PC-9 (cell line): Measurements from ENCODE around the gene SLC37A2. TPM values are rescaled to one million over a fixed set of nuclear protein-coding genes. Genes with fewer than 3 reads are reported as not detected.
A peak's percentile ranks its signal among the peaks of the same experiment; 100 is the strongest.

Experiments used
- BruUV-seq: library from RNA; stranded (reverse); fragments of 400-500 nt; replicated peaks from 2 replicates; lab custom pipeline; 2021; lab: Mats Ljungman, UMichigan
- CTCF ChIA-PET: fragments of 300-600 bp; sonication (Branson Sonifier 250); formaldehyde crosslinking; loops from one replicate; lab custom pipeline; 2022; ENCODE audit warnings: antibody characterized with exemption; lab: Charles Lee
- POLR2A ChIA-PET: fragments of 300-600 bp; sonication (Branson Sonifier 250); formaldehyde crosslinking; loops from one replicate; lab custom pipeline; 2022; ENCODE audit warnings: antibody characterized with exemption; ENCODE audit not compliant: unreplicated experiment; lab: Charles Lee
- DNase-seq, 2 experiments: peaks; one replicate each; pipeline versions ENCODE4 v3.0.0 to v3.0.0-alpha.2; 2015 to 2022; ENCODE audit warnings: mixed read lengths in 1 of 2
- H2AFZ ChIP-seq: fragments of 200-600 bp; sonication (generic); 2 replicates; pipeline ENCODE4 v1.8.1; 2017; ENCODE audit warnings: antibody characterized with exemption
- H3F3A ChIP-seq: fragments of 200-600 bp; sonication (generic); 2 replicates; pipeline ENCODE4 v1.8.1; 2017; ENCODE audit warnings: antibody characterized with exemption, mild to moderate bottlenecking, low read depth; ENCODE audit not compliant: insufficient read depth
- H3K27ac ChIP-seq: fragments of 200-600 bp; sonication (generic); 2 replicates; pipeline ENCODE4 v1.6.1; 2016; ENCODE audit warnings: mixed run types
- H3K27me3 ChIP-seq: fragments of 200-600 bp; sonication (generic); 2 replicates; pipeline ENCODE4 v1.6.1; 2016; ENCODE audit warnings: low read depth, mixed run types; ENCODE audit not compliant: insufficient read depth
- H3K36me3 ChIP-seq: fragments of 200-600 bp; sonication (generic); 2 replicates; pipeline ENCODE4 v1.6.1; 2016; ENCODE audit warnings: low read depth, mixed run types
- H3K4me1 ChIP-seq: fragments of 200-600 bp; sonication (generic); replicated peaks from 2 replicates; pipeline ENCODE4 v1.6.1; 2016; ENCODE audit warnings: mixed run types; ENCODE audit not compliant: insufficient read depth
- H3K4me2 ChIP-seq: fragments of 200-600 bp; sonication (generic); 2 replicates; pipeline ENCODE4 v1.6.1; 2017; ENCODE audit warnings: mixed run types
- H3K4me3 ChIP-seq: fragments of 200-600 bp; sonication (generic); 2 replicates; pipeline ENCODE4 v1.6.1; 2016; ENCODE audit warnings: mixed run types
- H3K79me2 ChIP-seq: fragments of 200-600 bp; sonication (generic); 2 replicates; pipeline ENCODE4 v1.6.1; 2017; ENCODE audit warnings: low read depth, mixed run types
- H3K9me2 ChIP-seq: fragments of 200-600 bp; sonication (generic); 2 replicates; pipeline ENCODE4 v1.8.1; 2017; ENCODE audit warnings: mild to moderate bottlenecking; ENCODE audit not compliant: insufficient read depth
- H3K9me3 ChIP-seq: fragments of 200-600 bp; sonication (generic); 2 replicates; pipeline ENCODE4 v1.8.1; 2016; ENCODE audit warnings: low read depth; ENCODE audit not compliant: insufficient read depth
- H4K20me1 ChIP-seq: fragments of 200-600 bp; sonication (generic); 2 replicates; pipeline ENCODE4 v1.8.1; 2017; ENCODE audit not compliant: insufficient read depth
- EZH2 ChIP-seq: fragments of 200-600 bp; sonication (generic); IDR thresholded peaks from 2 replicates; pipeline ENCODE4 v1.8.0; 2017; ENCODE audit warnings: antibody characterized with exemption, low read depth
- intact Hi-C: fragments of 100-400 bp; cut with micrococcal nuclease; formaldehyde crosslinking; loops from one replicate; pipeline ENCODE4 v1.10.0; 2022; ENCODE audit not compliant: unreplicated experiment
- total RNA-seq: library from RNA; stranded (reverse); gene quantifications from 2 replicates; pipeline ENCODE4 v1.2.3, GENCODE V29; 2021
- TF ChIP-seq, protein P1 (sequence below): fragments of 200-600 bp; sonication (generic); conservative IDR thresholded peaks from 2 replicates; pipeline ENCODE4 v1.6.1; 2017; ENCODE audit warnings: mixed run types, antibody characterized with exemption, mild to moderate bottlenecking, moderate library complexity

The SLC37A2 gene
- total RNA-seq, 1 experiment from 2014 or later = 24.0 TPM

DNA sequence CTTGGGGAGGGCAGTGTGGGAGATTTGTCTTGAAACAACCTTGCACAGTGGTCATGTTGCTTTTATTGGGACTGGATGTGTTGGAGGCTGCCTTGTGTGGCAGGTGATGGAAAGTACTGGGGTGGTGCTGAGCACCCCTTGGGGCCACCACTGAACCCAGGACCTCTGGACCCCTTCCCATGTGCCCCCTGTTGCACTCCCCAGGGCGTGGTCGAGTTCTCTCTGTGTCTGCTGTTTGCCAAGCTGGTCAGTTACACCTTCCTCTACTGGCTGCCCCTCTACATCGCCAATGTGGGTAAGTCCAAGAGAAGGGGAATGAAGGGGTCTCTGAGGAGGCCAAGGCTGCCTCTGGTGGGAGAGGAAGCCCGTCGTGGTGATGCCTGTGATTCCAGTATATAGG, 18.9 kb downstream of the SLC37A2 start:
- Histone ChIP-seq H4K20me1 (no peaks in the 10 kb centered on the region), H3K4me2 (peak overlapping the region; percentile 53), H3K36me3 (peaks cover 11% of the 10 kb centered on the region; the same call in 1 of the 2 replicates), H3K4me1 (peaks cover 74% of the 10 kb centered on the region), H2AFZ (no peak overlapping the region), H3K27ac (peak overlapping the region; percentile 80), H3F3A (peaks cover 29% of the 10 kb centered on the region; the same call in 1 of the 2 replicates), H3K27me3 (no peaks in the 10 kb centered on the region), H3K79me2 (no peaks in the 10 kb centered on the region), H3K9me2 (no peaks in the 10 kb centered on the region), H3K9me3 (no peaks in the 10 kb centered on the region), H3K4me3 (no peak overlapping the region)
- BruUV-seq = TSS peak; percentile 50
- no peak for DNase-seq
- POLR2A ChIA-PET = no interaction called here
- CTCF ChIA-PET = no interaction called here
- TF ChIP-seq EZH2 = no peak
- TF ChIP-seq, protein P1, sequence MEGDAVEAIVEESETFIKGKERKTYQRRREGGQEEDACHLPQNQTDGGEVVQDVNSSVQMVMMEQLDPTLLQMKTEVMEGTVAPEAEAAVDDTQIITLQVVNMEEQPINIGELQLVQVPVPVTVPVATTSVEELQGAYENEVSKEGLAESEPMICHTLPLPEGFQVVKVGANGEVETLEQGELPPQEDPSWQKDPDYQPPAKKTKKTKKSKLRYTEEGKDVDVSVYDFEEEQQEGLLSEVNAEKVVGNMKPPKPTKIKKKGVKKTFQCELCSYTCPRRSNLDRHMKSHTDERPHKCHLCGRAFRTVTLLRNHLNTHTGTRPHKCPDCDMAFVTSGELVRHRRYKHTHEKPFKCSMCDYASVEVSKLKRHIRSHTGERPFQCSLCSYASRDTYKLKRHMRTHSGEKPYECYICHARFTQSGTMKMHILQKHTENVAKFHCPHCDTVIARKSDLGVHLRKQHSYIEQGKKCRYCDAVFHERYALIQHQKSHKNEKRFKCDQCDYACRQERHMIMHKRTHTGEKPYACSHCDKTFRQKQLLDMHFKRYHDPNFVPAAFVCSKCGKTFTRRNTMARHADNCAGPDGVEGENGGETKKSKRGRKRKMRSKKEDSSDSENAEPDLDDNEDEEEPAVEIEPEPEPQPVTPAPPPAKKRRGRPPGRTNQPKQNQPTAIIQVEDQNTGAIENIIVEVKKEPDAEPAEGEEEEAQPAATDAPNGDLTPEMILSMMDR = no peak
- intact Hi-C loops = loop anchor here (2.0 kb wide), 1 partner anchor 19 kb away; the partner anchor contains the start of gene SLC37A2

DNA sequence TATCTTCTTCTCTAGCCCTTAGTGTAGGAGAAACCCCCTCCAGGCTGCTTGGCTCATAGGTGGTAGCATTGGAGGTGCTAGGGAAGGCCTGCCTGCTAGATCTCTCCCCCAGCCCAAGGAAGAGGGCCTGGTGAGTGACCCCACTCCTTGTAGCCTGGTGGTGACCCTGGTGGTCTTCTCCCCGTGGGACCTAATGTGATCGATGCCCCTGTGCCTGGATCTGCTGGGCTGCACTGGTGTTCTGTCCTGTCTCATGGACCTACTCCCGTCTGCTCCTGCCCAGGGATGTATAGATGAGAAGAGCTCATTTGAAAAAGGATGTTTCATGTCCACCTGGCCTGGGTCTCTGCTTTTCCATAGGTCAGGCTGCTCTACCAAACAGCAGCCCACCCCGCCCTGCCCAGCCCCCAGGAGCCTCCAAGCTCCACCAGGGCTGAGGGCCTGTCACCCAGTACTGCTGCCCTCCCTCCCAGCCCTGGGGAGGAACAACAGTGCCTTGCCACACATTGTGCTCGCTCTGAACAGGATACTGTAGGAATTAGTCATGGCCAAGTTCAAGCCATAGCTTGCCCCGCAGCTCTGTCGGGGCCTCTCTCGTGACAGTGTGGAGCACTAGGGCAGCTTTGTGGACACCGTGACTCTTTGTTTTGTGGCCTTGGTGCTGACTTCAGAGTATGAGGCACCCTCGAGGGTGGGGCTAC, 19.7 kb downstream of the SLC37A2 start:
- Histone ChIP-seq H3K9me3 (no peaks in the 10 kb centered on the region), H3K4me2 (peak overlapping the region; percentile 53), H3F3A (peaks cover 29% of the 10 kb centered on the region; the same call in 1 of the 2 replicates), H3K9me2 (no peaks in the 10 kb centered on the region), H4K20me1 (no peaks in the 10 kb centered on the region), H3K79me2 (no peaks in the 10 kb centered on the region), H2AFZ (peak overlapping the region; percentile 37; the same call in 1 of the 2 replicates), H3K4me1 (peaks cover 72% of the 10 kb centered on the region), H3K36me3 (peaks cover 11% of the 10 kb centered on the region; the same call in 1 of the 2 replicates), H3K27me3 (no peaks in the 10 kb centered on the region), H3K27ac (peak overlapping the region; percentile 80), H3K4me3 (no peak overlapping the region)
- DNase-seq = peak; percentile 83 to 94
- no peak for TF ChIP-seq EZH2
- TF ChIP-seq, protein P1 = no peak
- CTCF ChIA-PET = no interaction called here
- POLR2A ChIA-PET = interaction anchor here (0.6 to 0.8 kb wide), 3 partner anchors 16 to 543 kb away, joined by 3 to 5 read pairs (median 4); partner anchors contain the start of gene TMEM218
- no TSS peak for BruUV-seq
- intact Hi-C loops = loop anchor here (2.0 kb wide), 1 partner anchor 20 kb away; the partner anchor contains the start of gene SLC37A2

DNA sequence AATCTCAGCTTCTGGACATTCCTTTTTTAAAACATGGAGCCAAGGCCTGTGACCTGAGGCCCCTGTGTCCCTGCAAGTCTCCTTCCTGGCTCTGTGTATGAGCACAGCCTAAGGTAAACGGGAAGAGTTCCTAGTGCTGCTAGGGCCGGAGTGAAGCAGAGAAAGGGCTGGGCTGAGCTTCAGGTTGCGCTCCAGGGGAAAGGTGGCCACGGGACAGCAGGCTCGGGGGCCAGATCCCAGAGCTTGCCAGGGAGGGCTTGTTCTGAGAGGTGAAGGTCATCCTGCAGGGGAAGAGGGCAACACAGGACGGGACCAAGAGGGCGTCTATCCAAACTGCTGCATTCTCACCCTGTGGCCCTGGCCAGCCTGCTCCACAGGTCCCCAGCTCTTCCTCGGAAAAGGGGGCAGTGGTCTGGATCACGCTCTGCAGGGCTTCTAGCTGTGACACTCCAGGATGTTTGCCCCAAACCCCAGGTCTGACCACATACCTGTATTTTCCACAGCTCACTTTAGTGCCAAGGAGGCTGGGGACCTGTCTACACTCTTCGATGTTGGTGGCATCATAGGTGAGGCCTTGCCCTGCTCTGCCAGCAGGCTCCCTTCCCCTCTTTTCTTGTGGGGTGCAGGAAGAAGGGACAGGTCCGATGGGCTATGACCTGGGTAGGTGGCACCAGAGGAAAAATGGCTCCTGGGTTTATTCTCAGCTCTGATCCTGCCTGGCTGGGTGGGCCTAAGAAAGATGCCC, 20.4 kb downstream of the SLC37A2 start:
- Histone ChIP-seq H2AFZ (peak overlapping the region; percentile 37; the same call in 1 of the 2 replicates), H3K27ac (peak overlapping the region; percentile 80), H3K9me2 (no peaks in the 10 kb centered on the region), H4K20me1 (no peaks in the 10 kb centered on the region), H3K79me2 (no peaks in the 10 kb centered on the region), H3K4me3 (no peak overlapping the region), H3K4me2 (peak overlapping the region; percentile 53), H3K36me3 (peaks cover 11% of the 10 kb centered on the region; the same call in 1 of the 2 replicates), H3K9me3 (no peaks in the 10 kb centered on the region), H3F3A (peaks cover 24% of the 10 kb centered on the region; the same call in 1 of the 2 replicates), H3K4me1 (peaks cover 65% of the 10 kb centered on the region), H3K27me3 (no peaks in the 10 kb centered on the region)
- ChIA-PET CTCF (no interaction called here), POLR2A (interaction anchor here (0.6 to 0.8 kb wide), 3 partner anchors 17 to 542 kb away, joined by 3 to 5 read pairs (median 4); partner anchors contain the start of gene TMEM218)
- DNase-seq = no peak
- TF ChIP-seq, protein P1 = no peak
- TF ChIP-seq EZH2 = no peak
- intact Hi-C loops = loop anchor here (2.0 kb wide), 1 partner anchor 21 kb away; the partner anchor contains the start of gene SLC37A2
- no TSS peak for BruUV-seq
